GM13976 (cell line): ENCODE data around the gene PDCL2.
"Not testable (repeated sequence)": the region's sequence is repeated elsewhere in the genome, so short reads cannot be mapped to it uniquely, and the experiment has no call there.

Experiments used
- DNase-seq: peaks from one replicate; pipeline ENCODE4 v3.0.0; 2012; ENCODE audit warnings: low spot score
- in situ Hi-C: fragments of 300-500 bp; cut with MboI; formaldehyde crosslinking; loops from one replicate; pipeline ENCODE4 v1.12.0; 2022; ENCODE audit warnings: low sequenced_read_pairs, mixed read lengths, inconsistent platforms; ENCODE audit not compliant: unreplicated experiment
- TF ChIP-seq, protein P1 (sequence below): IDR thresholded peaks from 2 replicates; pipeline ENCODE4 v1.5.1; 2012; ENCODE audit warnings: borderline replicate concordance, mild to moderate bottlenecking; ENCODE audit not compliant: insufficient read depth; ENCODE audit errors: extremely low read depth, missing control alignments, control extremely low read depth

PDCL2 gene

DNA sequence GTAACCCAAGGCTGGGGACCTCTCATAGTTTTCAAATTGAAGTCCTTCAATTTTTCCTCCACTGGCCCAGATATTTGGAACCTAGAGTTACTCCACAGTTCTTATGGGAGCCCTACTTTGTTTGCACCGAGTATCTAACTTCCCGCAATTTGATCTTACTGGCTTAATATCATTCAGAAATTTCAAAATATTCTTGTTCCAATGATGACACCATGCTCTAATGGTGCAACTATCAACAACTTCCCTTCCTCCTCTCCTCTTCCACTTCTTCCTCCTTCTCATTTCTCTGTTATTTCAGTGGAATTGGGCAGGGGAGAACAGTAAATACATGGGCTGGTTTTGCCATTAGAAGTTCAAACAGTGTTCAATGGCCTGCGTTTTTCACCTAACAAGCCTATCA lies 20.2 kb downstream of the PDCL2 start:
- TF ChIP-seq, protein P1, sequence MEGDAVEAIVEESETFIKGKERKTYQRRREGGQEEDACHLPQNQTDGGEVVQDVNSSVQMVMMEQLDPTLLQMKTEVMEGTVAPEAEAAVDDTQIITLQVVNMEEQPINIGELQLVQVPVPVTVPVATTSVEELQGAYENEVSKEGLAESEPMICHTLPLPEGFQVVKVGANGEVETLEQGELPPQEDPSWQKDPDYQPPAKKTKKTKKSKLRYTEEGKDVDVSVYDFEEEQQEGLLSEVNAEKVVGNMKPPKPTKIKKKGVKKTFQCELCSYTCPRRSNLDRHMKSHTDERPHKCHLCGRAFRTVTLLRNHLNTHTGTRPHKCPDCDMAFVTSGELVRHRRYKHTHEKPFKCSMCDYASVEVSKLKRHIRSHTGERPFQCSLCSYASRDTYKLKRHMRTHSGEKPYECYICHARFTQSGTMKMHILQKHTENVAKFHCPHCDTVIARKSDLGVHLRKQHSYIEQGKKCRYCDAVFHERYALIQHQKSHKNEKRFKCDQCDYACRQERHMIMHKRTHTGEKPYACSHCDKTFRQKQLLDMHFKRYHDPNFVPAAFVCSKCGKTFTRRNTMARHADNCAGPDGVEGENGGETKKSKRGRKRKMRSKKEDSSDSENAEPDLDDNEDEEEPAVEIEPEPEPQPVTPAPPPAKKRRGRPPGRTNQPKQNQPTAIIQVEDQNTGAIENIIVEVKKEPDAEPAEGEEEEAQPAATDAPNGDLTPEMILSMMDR, result no peak
- in situ Hi-C loops, result no loop called here
- no peak for DNase-seq

DNA sequence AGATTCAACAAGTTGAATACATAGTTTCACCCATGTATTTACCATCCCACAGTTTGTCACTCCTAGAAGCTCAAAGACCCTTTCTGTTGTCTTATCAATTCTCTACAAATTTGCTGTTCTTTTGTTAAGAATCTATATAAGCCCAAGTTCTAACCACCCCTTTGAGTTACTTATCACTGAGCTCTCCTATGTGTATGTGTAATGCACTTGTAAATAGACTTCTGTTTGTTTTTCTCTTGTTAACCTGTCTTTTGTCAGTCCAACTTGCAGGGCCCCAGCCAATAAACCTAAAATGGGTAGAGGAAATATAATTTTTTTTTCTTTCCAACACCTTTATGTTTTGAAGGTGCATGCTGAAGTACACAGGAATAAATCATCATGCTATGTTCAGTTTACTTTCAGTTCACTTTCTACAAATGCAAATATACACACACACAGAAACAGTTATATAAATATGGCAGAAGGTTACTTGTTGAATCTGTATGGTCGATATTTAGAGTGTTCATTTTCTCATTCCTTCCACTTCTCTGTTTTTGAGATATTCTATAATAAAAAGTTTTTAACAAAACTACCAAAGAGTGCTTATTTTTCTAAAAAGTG lies 23.0 kb downstream of the PDCL2 start:
- TF ChIP-seq, protein P1, result no peak
- no peak for DNase-seq
- in situ Hi-C loops, result no loop called here

DNA sequence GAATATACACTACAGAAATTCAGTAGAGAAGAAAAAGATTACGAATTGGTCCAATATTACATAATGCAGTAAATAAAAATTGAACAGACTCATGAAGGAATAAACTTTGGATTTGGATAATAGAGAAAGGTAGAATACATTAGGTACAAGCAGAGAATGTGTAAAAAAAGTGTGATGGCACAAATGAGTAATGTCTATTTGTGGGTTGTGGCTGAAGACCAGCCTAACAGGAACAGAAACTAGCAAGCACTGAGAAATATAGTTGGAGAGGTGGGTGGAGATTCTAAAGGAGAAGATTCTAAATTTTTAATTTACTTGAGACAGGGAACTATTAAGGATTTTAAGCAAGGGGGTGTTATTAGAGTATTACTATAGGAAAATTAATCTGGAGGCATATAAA lies 30.2 kb downstream of the PDCL2 start:
- DNase-seq, result peak; percentile 56
- in situ Hi-C loops, result no loop called here
- TF ChIP-seq, protein P1, result no peak

DNA sequence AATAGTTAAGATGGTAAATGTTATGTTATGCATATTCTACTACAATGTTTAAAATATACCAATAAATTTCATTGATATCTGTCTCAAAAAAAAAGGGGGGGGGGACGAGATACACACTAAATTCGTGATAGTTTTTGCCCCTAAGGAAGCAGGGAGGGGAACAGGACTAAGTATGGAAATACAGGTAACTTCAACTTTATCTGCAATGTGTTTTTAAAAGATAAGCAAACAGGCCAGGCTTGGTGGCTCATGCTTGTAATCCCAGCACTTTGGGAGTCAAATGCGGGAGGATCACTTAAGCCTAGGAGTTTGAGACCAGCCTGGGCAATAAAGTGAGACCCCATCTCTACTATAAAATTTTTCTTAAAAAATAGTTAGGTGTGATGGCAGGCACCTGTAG lies 31.9 kb downstream of the PDCL2 start:
- in situ Hi-C loops, result no loop called here
- TF ChIP-seq, protein P1, result no peak

DNA sequence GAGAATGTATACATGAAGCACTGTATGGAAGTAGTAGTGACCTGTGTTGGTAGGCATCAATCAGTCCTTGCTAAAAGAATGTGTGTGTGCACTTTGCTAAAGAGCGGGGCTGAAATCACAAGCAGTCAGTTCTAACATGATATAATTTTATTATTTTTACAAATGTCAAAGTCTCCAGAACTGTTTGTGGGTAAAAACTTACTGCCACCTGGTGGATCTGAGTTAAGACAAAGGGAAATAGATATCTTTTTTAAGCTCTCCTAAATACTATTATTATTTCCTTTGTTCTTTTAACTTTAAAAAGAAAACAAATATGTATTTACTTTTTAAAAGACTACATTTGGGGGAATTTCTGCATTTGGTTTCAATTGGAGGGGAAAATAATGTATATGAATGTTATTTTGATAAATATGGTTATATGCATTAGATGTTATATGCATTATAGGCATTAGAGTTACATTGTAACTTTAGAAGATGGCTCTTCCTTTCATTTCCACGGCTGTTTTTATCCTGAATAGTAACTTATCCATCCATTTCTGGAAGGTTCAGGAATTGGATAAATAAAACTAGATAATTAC lies 37.5 kb downstream of the PDCL2 start:
- in situ Hi-C loops, result no loop called here
- TF ChIP-seq, protein P1, result no peak
- DNase-seq, result no peak

More for the DNA sequence above, 31.9 kb downstream of the PDCL2 start:
- DNase-seq, result no peak

DNA sequence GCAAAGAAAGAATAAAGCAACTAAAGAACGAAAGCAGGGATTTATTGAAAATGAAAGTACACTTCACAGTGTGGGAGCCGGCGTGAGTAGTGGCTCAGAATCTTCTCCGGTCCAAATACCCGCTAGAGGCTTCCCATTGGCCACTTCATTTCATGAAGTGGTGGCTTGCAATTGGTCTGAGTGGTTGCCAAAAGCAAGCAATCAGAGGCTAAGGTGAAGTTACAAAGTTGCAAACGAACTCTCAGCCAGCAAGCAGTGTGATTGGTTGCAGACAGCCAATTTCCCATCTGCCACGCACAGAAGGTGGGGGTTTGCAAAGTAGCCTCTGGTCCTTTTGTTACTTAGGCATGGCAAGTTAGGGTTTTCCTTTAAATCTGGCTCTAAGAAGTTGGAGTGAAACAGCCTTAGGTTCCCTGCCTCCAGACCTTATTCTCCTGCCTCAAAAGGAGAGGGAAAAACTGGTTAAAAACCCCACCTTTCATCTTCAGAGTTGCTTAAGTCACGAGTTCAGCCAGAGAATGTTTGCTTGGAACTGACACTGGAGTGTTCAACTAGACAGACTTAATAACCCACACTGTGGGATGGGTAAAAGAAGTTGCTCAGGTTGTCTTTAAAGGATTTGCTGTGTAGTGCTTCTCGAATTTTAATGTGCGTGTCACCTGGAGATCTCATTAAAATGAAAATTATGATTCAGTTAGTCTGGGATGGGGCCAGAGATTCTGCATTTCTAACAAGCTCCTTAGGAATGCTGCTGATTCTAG lies 38.4 kb downstream of the PDCL2 start:
- DNase-seq, result no peak
- TF ChIP-seq, protein P1, result no peak
- in situ Hi-C loops, result no loop called here

DNA sequence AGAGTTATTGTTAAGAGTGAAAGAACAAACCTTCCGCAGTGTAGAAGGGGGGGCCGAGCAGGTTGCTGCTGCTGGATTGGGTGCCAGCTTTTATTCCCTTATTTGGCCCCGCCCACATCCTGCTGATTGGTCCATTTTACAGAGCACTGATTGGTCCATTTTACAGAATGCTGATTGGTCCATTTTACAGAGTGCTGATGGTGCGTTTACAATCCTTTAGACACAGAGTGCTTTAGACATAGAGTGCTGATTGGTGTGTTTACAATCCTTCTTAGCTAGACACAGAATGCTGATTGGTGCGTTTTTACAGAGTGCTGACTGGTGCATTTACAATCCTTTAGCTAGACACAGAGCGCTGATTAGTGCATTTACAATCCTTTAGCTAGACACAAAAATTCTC lies 40.1 kb downstream of the PDCL2 start:
- in situ Hi-C loops, DNase-seq: not testable (repeated sequence)
